Endothelial cell of umbilical vein (primary cell): ENCODE measurements around the gene CCDC14.

Source experiments
- CTCF ChIP-seq, 2 donors: IDR thresholded peaks; 1 replicate in 1 of 2; 2 replicates in 1 of 2; pipeline ENCODE4 v1.5.1; 2011; ENCODE audit warnings: low read length in 2 of 2, mild to moderate bottlenecking in 2 of 2, moderate library complexity in 2 of 2, control low read depth in 1 of 2, inconsistent platforms in 1 of 2, low read depth in 1 of 2; ENCODE audit not compliant: insufficient read depth in 1 of 2; ENCODE audit errors: extremely low read depth in 1 of 2
- EZH2 ChIP-seq: IDR thresholded peaks from 2 replicates; pipeline ENCODE4 v1.6.1; 2012; ENCODE audit warnings: borderline replicate concordance, low read depth, mild to moderate bottlenecking, moderate library complexity, low read length, inconsistent platforms; ENCODE audit not compliant: severe bottlenecking
- GATA2 ChIP-seq: IDR thresholded peaks from 2 replicates; pipeline ENCODE4 v1.7.0; 2011; ENCODE audit warnings: low read depth, mild to moderate bottlenecking, moderate library complexity, mixed read lengths, low read length; ENCODE audit not compliant: insufficient read length, insufficient read depth
- JUN ChIP-seq: IDR thresholded peaks from 2 replicates; pipeline ENCODE4 v1.6.1; 2011; ENCODE audit warnings: borderline replicate concordance, low read depth; ENCODE audit not compliant: insufficient read length, insufficient read depth
- MAX ChIP-seq: IDR thresholded peaks from 2 replicates; pipeline ENCODE4 v1.6.1; 2011; ENCODE audit not compliant: insufficient read depth, insufficient read length
- MYC ChIP-seq: IDR thresholded peaks from one replicate; pipeline ENCODE4 v1.6.1; 2011; ENCODE audit warnings: mild to moderate bottlenecking, low read depth, low read length
- POLR2A ChIP-seq: IDR thresholded peaks from 2 replicates; pipeline ENCODE4 v1.6.1; 2012; ENCODE audit warnings: low read depth, mild to moderate bottlenecking, control low read depth, low read length
- POLR2AphosphoS5 ChIP-seq: IDR thresholded peaks from 2 replicates; pipeline ENCODE4 v1.6.1; 2012; ENCODE audit warnings: low read depth, mild to moderate bottlenecking, control low read depth, low read length, moderate library complexity; ENCODE audit not compliant: insufficient read depth

GRCh38 chr3:123939706-123940105 lies 21.3 kb downstream of the CCDC14 start:
- no peak for TF ChIP-seq JUN
- no peak for TF ChIP-seq CTCF (IDR thresholded peaks at IDR 0.05; ENCODE audit: extremely low read depth in 1 of 2, insufficient read depth in 1 of 2, low read depth in 1 of 2, low read length in 2 of 2)
- TF ChIP-seq POLR2A = no peak
- TF ChIP-seq EZH2 = no peak
- TF ChIP-seq POLR2AphosphoS5 = no peak
- TF ChIP-seq GATA2 = no peak
- TF ChIP-seq MYC = no peak
- TF ChIP-seq MAX = no peak
